HUES6 (cell line): ENCODE measurements around the gene SMIM31.

Source experiments
- H3K27ac ChIP-seq: 2 replicates; pipeline ENCODE4 v1.7.0; 2013; ENCODE audit warnings: low read depth, mild to moderate bottlenecking, low read length, inconsistent platforms
- H3K27me3 ChIP-seq: 2 replicates; pipeline ENCODE4 v1.6.1; 2013; ENCODE audit warnings: low read length; ENCODE audit not compliant: control insufficient read depth, insufficient read depth
- H3K36me3 ChIP-seq: 2 replicates; pipeline ENCODE4 v1.6.1; 2013; ENCODE audit warnings: low read length; ENCODE audit not compliant: control insufficient read depth, insufficient read depth
- H3K4me1 ChIP-seq: 2 replicates; pipeline ENCODE4 v1.6.1; 2013; ENCODE audit warnings: low read length; ENCODE audit not compliant: control insufficient read depth, insufficient read depth
- H3K4me3 ChIP-seq: 2 replicates; pipeline ENCODE4 v1.5.1; 2013; ENCODE audit warnings: low read depth, low read length
- H3K9ac ChIP-seq: one replicate; pipeline ENCODE4 v1.6.1; 2013; ENCODE audit warnings: mild to moderate bottlenecking, low read length
- H3K9me3 ChIP-seq: 2 replicates; pipeline ENCODE4 v1.6.1; 2013; ENCODE audit warnings: low read depth, low read length; ENCODE audit not compliant: control insufficient read depth, insufficient read depth

Gene SMIM31

GRCh38 chr4:164783976-164784375 is 30.0 kb downstream of the SMIM31 start:
- H3K27me3 ChIP-seq, result no peaks in the 10 kb centered on the region
- H3K9ac ChIP-seq, result no peak overlapping the region
- H3K4me1 ChIP-seq, result peaks cover 6% of the 10 kb centered on the region
- H3K9me3 ChIP-seq, result no peaks in the 10 kb centered on the region
- H3K27ac ChIP-seq, result no peak overlapping the region
- no peaks in the 10 kb centered on the region for H3K36me3 ChIP-seq
- no peak overlapping the region for H3K4me3 ChIP-seq

- Histone ChIP-seq H3K4me1 (peaks cover 14% of the 10 kb centered on the region), H3K9ac (no peak overlapping the region), H3K27me3 (no peaks in the 10 kb centered on the region), H3K27ac (no peak overlapping the region), H3K4me3 (no peak overlapping the region), H3K9me3 (0 out of 2 replicates have a peak, but pooled peaks cover 5% of the 10 kb centered on the region), H3K36me3 (no peaks in the 10 kb centered on the region)
Measured at GRCh38 chr4:164789047-164789446, 35.1 kb downstream of the SMIM31 start.

- Histone ChIP-seq H3K27me3 (no peaks in the 10 kb centered on the region), H3K9me3 (0 out of 2 replicates have a peak, but pooled peaks cover 5% of the 10 kb centered on the region), H3K36me3 (no peaks in the 10 kb centered on the region), H3K4me1 (peaks cover 12% of the 10 kb centered on the region), H3K9ac (no peak overlapping the region), H3K4me3 (no peak overlapping the region), H3K27ac (no peak overlapping the region)
Measured at GRCh38 chr4:164790249-164790648, 36.3 kb downstream of the SMIM31 start.

- Histone ChIP-seq H3K9ac (peak overlapping the region; percentile 12), H3K4me1 (peaks cover 35% of the 10 kb centered on the region), H3K9me3 (no peaks in the 10 kb centered on the region), H3K36me3 (no peaks in the 10 kb centered on the region), H3K4me3 (peak overlapping the region; percentile 14; the same call in 1 of the 2 replicates), H3K27ac (peak overlapping the region; percentile 85), H3K27me3 (no peaks in the 10 kb centered on the region)
Measured at GRCh38 chr4:164799410-164799809, 45.5 kb downstream of the SMIM31 start.

GRCh38 chr4:164800786-164801185 is 46.9 kb downstream of the SMIM31 start:
- H3K4me1 ChIP-seq, result peaks cover 35% of the 10 kb centered on the region
- no peaks in the 10 kb centered on the region for H3K27me3 ChIP-seq
- H3K9me3 ChIP-seq, result no peaks in the 10 kb centered on the region
- no peak overlapping the region for H3K9ac ChIP-seq
- no peak overlapping the region for H3K4me3 ChIP-seq
- H3K27ac ChIP-seq, result peak overlapping the region; percentile 85; the same call in 1 of the 2 replicates
- no peaks in the 10 kb centered on the region for H3K36me3 ChIP-seq

- Histone ChIP-seq H3K27me3 (no peaks in the 10 kb centered on the region), H3K27ac (no peak overlapping the region), H3K9me3 (no peaks in the 10 kb centered on the region), H3K4me3 (no peak overlapping the region), H3K9ac (no peak overlapping the region), H3K4me1 (peaks cover 34% of the 10 kb centered on the region), H3K36me3 (no peaks in the 10 kb centered on the region)
Measured at GRCh38 chr4:164802301-164802901, 48.5 kb downstream of the SMIM31 start.

GRCh38 chr4:164803702-164804101 is 49.8 kb downstream of the SMIM31 start:
- Histone ChIP-seq H3K36me3 (no peaks in the 10 kb centered on the region), H3K9me3 (no peaks in the 10 kb centered on the region)

GRCh38 chr4:164807611-164808010 is 53.7 kb downstream of the SMIM31 start:
- H3K9ac ChIP-seq, result no peak overlapping the region
- peaks cover 9% of the 10 kb centered on the region for H3K4me1 ChIP-seq
- no peaks in the 10 kb centered on the region for H3K36me3 ChIP-seq
- no peaks in the 10 kb centered on the region for H3K27me3 ChIP-seq
- H3K9me3 ChIP-seq, result no peaks in the 10 kb centered on the region
- H3K4me3 ChIP-seq, result no peak overlapping the region
- H3K27ac ChIP-seq, result no peak overlapping the region

More at GRCh38 chr4:164803702-164804101, 49.8 kb downstream of the SMIM31 start:
- H3K4me3 ChIP-seq, result no peak overlapping the region
- no peak overlapping the region for H3K9ac ChIP-seq
- H3K27ac ChIP-seq, result no peak overlapping the region
- peaks cover 38% of the 10 kb centered on the region for H3K4me1 ChIP-seq
- no peaks in the 10 kb centered on the region for H3K27me3 ChIP-seq

- Histone ChIP-seq H3K27me3 (no peaks in the 10 kb centered on the region), H3K4me3 (no peak overlapping the region), H3K9ac (no peak overlapping the region), H3K4me1 (peaks cover 15% of the 10 kb centered on the region), H3K27ac (no peak overlapping the region), H3K36me3 (no peaks in the 10 kb centered on the region), H3K9me3 (no peaks in the 10 kb centered on the region)
Measured at GRCh38 chr4:164813554-164813953, 59.6 kb downstream of the SMIM31 start.

- Histone ChIP-seq H3K4me1 (peaks cover 26% of the 10 kb centered on the region), H3K27ac (no peak overlapping the region; the same call in 1 of the 2 replicates), H3K4me3 (no peak overlapping the region)
Measured at GRCh38 chr4:164815711-164816110, 61.8 kb downstream of the SMIM31 start.

GRCh38 chr4:164819366-164819765 is 65.4 kb downstream of the SMIM31 start:
- H3K27ac ChIP-seq, result 0 out of 2 replicates have a peak overlapping the region, but pooled peaks have one; percentile 38
- H3K9me3 ChIP-seq, result no peaks in the 10 kb centered on the region
- H3K36me3 ChIP-seq, result no peaks in the 10 kb centered on the region
- H3K4me1 ChIP-seq, result peaks cover 42% of the 10 kb centered on the region
- no peak overlapping the region for H3K4me3 ChIP-seq
- no peak overlapping the region for H3K9ac ChIP-seq
- no peaks in the 10 kb centered on the region for H3K27me3 ChIP-seq

More at GRCh38 chr4:164815711-164816110, 61.8 kb downstream of the SMIM31 start:
- Histone ChIP-seq H3K27me3 (no peaks in the 10 kb centered on the region), H3K9me3 (no peaks in the 10 kb centered on the region), H3K36me3 (no peaks in the 10 kb centered on the region), H3K9ac (no peak overlapping the region)
